NCI-H146 (cell line): Measurements from ENCODE around the gene ZNF814.
"Not testable (repeated sequence)": the region's sequence is repeated elsewhere in the genome, so short reads cannot be mapped to it uniquely, and the experiment has no call there.

ENCODE experiments used
- DNase-seq: peaks from one replicate; lab custom pipeline; 2025; lab: John Stamatoyannopoulos, UW

Gene ZNF814

GRCh38 chr19:57888560-57889231, at the start of gene ZNF814:
Gene ZNF814 (minus strand): TSS chr19:57889037. CDS start chr19:57888802, 235 bp downstream.
- no peak for DNase-seq

GRCh38 chr19:57935731-57936130, 46.9 kb upstream of the ZNF814 start:
- DNase-seq = no peak

DNA sequence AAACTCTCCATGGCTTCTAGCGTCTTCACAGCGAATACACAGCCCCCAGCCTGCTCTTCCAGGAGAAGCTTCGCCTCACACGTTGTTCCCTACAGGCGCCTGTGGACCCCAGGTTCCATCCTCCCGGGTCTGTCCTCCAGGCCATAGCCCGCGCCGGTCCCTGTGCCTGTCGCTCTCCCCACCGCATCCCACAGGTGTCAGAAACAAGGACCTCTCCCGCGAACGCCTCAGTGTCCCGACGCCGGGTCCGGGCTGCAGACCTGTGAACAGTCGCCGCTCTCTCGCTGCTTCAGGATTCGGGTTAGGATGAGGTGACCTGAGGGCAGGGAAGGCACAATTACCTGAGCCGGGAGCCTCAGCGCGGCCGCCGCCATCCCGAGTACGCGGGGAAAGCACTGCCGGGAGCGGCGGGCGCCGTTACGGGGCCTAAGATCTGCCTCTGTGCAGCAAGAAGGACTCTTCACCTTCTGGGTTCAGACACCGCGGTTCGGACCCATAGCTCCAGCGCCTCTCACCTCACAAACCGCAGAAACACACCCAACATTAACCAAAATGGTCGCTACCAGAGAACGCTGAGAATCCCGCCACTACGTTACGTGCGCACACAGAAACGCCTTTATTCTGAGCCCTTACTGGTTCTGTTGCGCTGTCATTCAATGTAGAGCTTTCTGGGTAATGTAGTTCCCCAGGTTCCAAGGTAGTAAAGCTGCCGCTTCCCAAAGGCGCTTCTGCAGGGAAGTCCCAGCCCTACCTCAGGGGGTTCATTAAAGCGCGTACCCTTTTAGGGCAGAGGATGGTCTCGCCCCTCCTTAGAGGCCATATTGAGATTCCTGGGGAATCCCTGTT, 46.2 kb upstream of the ZNF814 start, which contains the start of gene ZNF418:
Gene ZNF418 (minus strand): TSS at position 583 of the 846 bp plus-strand sequence. CDS start 1,580 bp downstream, outside the sequence.
- peak; percentile 44 for DNase-seq

- DNase-seq = no peak
Measured at GRCh38 chr19:57927587-57927986, 38.8 kb upstream of the ZNF814 start.

GRCh38 chr19:57916168-57916995, 27.5 kb upstream of the ZNF814 start, which contains the start of gene ZNF417:
Gene ZNF417 (minus strand): TSS chr19:57916592. CDS start chr19:57916411, 181 bp downstream.
- peak; percentile 97 for DNase-seq

GRCh38 chr19:57914531-57914930, 25.7 kb upstream of the ZNF814 start:
- no peak for DNase-seq

GRCh38 chr19:57907394-57907793, 18.6 kb upstream of the ZNF814 start:
- no peak for DNase-seq

DNA sequence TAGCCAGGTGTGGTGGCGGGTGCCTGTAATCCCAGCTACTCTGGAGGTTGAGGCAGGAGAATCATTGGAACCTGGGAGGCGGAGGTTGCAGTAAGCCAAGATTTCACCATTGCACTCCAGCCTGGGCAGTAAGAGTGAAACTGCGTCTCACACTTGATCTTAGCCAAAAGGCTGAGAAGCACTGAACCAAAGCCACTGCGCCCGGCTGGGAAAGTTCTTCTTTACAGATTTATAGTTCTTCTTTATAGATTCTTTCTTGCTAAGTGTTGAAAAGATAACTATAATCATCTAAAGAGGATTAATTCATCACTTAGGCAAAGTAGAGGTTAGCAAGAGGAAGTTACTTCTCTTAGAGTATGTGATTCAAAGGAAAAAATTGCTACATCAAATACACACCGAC, 16.4 kb upstream of the ZNF814 start:
- DNase-seq = no peak

DNA sequence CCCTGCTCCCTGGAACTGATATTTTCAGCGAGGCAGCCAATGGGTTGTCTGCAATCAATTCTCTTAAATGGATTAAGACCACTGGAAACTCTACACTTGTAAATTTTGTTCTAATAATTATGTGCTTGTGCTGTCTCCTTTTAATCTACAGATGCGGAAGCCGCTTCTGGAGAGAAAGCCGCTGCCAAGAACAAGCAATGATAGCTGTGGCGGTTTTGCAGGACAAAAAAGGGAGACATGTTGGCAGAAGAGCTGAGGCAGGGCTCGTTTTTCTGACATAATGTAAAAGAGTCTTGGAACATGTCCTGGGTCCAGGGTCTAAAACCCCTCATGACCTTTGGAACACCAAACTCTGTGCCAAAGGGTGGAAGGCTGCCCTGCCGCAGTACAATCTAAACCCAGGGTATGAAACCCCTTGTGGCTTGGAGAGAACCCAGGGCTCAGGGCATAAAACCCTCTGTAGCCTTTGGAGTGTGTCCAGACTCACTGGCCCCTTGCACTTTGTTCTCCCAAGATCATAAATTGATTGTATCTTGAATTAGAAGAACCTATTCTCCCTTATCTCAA, 14.9 kb upstream of the ZNF814 start:
- DNase-seq = no peak

GRCh38 chr19:57900311-57900710, 11.5 kb upstream of the ZNF814 start:
- no peak for DNase-seq

- not testable (repeated sequence) for DNase-seq
Measured at GRCh38 chr19:57890706-57891105, 1.9 kb upstream of the ZNF814 start.

DNA sequence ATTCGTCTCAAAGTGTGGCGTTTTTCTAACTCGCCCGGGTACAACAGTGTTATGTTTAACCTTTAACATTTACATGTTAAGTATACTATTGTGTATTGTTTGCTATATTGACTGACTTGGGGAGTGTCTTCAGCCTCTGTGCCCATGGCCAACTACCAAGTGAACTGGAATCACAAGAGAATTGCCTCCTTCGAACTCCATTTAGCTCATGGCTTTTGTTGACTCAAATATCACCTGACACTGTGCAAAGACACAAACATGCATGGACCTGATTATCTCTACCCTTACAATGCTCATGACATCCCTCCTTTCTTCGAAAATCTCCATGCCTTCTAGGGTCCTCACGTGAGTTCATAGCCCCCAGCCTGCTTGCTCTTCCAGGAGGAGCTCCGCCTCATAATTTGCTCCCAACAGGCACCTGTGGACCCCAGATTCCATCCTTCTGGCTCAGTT, 704 bp downstream of the ZNF814 start:
- no peak for DNase-seq

GRCh38 chr19:57887195-57887941, 1.5 kb downstream of the ZNF814 start:
- DNase-seq = no peak

DNA sequence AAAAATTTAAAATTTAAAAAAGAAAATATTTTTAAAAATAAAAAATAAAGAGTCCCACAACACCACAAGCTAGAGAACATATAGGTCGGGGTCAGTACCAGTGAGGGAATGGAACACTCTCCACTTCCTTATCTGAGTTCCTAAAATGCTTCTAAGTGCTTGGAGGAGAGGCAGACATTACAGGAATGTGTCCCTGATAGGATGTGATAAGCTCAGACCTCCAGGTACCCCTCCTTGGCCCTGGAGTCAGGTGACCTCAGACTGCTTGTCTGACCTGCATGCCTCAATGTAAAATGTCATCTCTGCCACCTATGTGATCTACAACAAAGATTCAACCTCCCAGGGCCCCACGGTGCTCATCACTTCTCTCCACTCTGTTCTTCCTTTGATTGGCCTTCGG, 2.8 kb downstream of the ZNF814 start:
- DNase-seq = no peak

DNA sequence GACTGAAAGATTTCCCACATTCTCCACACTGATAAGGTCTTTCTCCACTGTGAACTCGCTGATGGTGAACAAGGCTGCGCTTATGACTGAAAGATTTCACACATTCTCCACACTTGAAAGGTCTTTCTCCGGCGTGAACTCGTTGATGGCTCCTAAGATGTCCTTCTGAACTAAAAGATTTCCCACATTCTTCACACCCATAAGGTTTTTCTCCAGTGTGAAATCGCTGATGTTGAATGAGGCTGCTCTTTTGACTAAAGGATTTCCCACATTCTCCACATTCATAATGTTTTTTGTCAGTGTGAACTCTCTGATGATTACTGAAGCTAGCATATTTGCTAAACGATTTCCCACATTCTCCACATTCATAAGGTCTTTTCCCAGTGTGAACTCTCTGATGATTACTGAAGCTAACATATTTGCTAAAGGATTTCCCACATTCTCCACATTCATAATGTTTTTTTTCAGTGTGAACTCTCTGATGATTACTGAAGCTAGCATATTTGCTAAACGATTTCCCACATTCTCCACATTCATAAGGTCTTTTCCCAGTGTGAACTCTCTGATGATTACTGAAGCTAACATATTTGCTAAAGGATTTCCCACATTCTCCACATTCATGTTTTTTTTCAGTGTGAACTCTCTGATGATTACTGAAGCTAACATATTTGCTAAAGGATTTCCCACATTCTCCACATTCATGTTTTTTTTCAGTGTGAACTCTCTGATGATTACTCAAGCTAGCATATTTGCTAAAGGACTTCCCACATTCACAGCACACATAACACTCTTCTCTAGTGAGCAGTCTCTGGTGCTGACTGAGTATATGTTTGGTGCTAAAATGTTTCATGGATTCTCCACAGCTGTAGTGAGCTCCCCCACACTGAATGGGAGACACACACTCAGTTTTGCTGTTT, 14.7 kb downstream of the ZNF814 start:
- not testable (repeated sequence) for DNase-seq

- DNase-seq = no peak
Measured at GRCh38 chr19:57872450-57872849, 16.4 kb downstream of the ZNF814 start.

DNA sequence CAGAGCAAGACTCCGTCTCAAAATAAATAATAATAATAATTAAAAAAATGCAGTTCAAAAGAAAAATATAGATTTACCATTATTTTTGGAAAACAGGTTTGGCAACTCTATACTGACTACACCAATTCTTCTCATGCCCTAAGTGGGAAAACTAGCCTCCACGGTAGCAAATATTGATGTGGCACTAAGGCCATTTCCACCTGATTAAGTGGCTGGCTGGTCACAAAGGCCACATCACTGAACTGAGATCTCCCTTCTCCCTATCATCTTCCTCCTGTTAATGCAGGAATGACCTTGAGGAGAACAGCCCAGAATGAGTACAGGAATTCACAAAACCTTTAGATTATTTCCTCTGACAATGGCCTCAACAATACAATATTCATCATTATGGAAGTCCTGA, 18.6 kb downstream of the ZNF814 start:
- DNase-seq = no peak

GRCh38 chr19:57869655-57870054, 19.2 kb downstream of the ZNF814 start:
- DNase-seq = not testable (repeated sequence)

DNA sequence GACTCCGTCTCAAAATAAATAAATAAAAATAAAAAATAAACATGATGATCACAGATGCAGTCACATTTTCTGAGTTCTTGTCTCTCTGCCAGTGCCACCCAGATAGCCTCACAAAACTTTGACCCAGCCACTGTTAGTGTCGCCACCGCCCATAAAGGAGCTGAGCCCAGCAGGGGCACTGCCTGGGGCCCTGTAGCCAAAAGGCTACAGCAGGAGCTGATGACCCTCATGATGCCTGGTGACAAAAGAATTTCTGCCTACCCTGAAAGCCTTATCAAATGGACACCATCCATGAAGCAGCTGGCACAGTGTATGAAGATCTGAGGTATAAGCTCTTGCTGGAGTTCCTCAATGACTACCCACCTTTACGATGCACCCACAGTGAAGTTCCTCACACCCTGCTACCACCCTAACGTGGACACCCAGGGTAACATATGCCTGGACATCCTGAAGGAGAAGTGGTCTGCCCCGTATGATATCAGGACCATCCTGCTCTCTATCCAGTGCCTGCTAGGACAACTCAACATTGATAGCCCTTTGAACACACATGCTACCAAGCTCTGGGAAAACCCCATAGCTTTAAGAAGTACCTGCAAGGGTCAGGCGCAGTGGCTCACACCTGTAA, 20.9 kb downstream of the ZNF814 start:
- DNase-seq = no peak
